Brain microvascular endothelial cell (primary cell): ENCODE data around the gene SPIRE1.
"Not testable (repeated sequence)": the region's sequence is repeated elsewhere in the genome, so short reads cannot be mapped to it uniquely, and the experiment has no call there.

Source experiments
- DNase-seq: peaks from one replicate; pipeline ENCODE4 v3.0.0-alpha.2; 2020
- H3K27ac ChIP-seq: fragments of 250-450 bp; sonication (Bioruptor Pico); 2 replicates; pipeline ENCODE4 v1.5.1; 2020; ENCODE audit warnings: mild to moderate bottlenecking, moderate library complexity
- H3K27me3 ChIP-seq: fragments of 250-450 bp; sonication (Bioruptor Pico); replicated peaks from 2 replicates; pipeline ENCODE4 v1.5.1; 2020; ENCODE audit warnings: mild to moderate bottlenecking
- H3K36me3 ChIP-seq: fragments of 250-450 bp; sonication (Bioruptor Pico); replicated peaks from 2 replicates; pipeline ENCODE4 v1.5.1; 2020; ENCODE audit warnings: mild to moderate bottlenecking
- H3K4me3 ChIP-seq: 2 replicates; pipeline ENCODE4 v1.5.1; 2011; ENCODE audit warnings: low read depth, mild to moderate bottlenecking, control low read depth, low read length, moderate library complexity
- in situ Hi-C: cut with HindIII; loops from 2 replicates; pipeline ENCODE4 v1.10.0; 2017; ENCODE audit warnings: low sequenced_read_pairs, low pct_ligation_motif_present
- TF ChIP-seq, protein P1 (sequence below): IDR thresholded peaks from 2 replicates; pipeline ENCODE4 v1.5.1; 2011; ENCODE audit warnings: low read depth, mild to moderate bottlenecking, moderate library complexity, low read length, control low read depth, inconsistent platforms; ENCODE audit errors: missing control alignments

Gene SPIRE1

DNA sequence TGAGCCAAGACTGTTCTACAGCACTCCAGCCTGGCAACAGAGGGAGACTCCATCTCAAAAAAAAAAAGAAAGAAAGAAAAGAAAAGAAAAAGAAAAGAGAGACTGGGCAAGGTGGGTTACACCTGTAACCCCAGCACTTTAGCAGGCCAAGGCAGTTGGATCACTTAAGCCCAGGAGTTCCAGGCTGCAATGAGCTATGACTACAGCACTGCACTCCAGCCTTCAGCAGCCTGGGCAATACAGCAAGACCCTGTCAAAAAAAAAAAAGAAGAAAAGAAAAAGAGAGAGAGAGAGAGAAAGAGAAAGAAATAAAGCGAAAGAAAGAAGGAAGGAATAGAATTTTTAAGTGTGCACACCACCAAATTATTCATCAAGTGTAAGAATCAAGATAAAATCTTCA is 2.9 kb downstream of the SPIRE1 start:
- TF ChIP-seq, protein P1, sequence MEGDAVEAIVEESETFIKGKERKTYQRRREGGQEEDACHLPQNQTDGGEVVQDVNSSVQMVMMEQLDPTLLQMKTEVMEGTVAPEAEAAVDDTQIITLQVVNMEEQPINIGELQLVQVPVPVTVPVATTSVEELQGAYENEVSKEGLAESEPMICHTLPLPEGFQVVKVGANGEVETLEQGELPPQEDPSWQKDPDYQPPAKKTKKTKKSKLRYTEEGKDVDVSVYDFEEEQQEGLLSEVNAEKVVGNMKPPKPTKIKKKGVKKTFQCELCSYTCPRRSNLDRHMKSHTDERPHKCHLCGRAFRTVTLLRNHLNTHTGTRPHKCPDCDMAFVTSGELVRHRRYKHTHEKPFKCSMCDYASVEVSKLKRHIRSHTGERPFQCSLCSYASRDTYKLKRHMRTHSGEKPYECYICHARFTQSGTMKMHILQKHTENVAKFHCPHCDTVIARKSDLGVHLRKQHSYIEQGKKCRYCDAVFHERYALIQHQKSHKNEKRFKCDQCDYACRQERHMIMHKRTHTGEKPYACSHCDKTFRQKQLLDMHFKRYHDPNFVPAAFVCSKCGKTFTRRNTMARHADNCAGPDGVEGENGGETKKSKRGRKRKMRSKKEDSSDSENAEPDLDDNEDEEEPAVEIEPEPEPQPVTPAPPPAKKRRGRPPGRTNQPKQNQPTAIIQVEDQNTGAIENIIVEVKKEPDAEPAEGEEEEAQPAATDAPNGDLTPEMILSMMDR = no peak
- no peak overlapping the region for H3K27ac ChIP-seq

DNA sequence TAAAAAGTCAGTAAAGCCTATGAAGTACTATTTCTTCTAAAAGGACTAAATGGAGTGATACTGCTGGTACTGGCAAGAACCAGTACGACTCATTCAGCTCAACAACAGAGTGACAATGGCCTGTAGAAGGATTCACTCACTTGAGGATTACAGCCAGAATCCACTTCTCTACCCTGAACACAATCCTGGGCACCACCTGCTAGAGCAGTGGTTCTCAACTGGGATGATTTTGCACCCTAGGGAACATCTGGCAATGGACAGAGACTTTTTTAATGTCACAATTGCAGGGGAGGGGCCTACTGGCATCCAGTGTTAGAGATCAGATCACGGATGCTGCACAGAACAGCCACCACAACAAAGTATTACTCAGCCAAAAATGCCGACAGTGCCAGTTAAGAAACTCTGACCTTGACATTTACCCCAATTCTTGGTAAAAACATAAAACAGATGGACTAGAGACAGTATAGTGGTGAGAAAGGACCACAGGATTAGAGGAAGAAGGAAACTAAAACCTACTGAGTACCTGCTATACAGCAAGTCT is 5.0 kb downstream of the SPIRE1 start:
- no peaks in the 10 kb centered on the region for H3K27me3 ChIP-seq
- H3K4me3 ChIP-seq = no peak overlapping the region
- in situ Hi-C loops = no loop called here
- H3K36me3 ChIP-seq = peaks cover 2% of the 10 kb centered on the region
- DNase-seq = no peak
- TF ChIP-seq, protein P1 = no peak
- no peak overlapping the region for H3K27ac ChIP-seq

More for the DNA sequence above, 2.9 kb downstream of the SPIRE1 start:
- Histone ChIP-seq H3K4me3 (no peak overlapping the region), H3K36me3 (no peaks in the 10 kb centered on the region), H3K27me3 (no peaks in the 10 kb centered on the region)
- DNase-seq = no peak
- in situ Hi-C loops = no loop called here

DNA sequence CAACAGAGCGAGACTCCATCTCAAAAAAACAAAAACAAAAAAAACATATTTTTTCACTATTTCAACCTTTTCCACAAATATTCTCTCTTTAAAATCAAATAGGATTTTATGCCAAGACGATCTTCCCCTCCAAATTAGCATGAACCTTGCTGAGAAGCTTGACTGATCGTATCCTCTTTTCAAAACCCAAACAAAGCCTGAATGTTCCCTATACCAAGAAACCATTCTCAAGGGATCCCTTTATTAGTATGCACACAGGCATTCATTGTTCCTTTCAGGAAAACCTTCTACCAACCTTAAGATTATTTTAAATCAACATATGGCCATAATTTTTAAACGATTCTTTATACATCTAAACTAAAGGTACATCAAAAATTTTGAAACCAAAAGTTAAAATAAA is 6.3 kb downstream of the SPIRE1 start:
- Histone ChIP-seq H3K27ac (no peak overlapping the region), H3K4me3 (no peak overlapping the region), H3K27me3 (no peaks in the 10 kb centered on the region), H3K36me3 (peaks cover 2% of the 10 kb centered on the region)
- no peak for DNase-seq
- in situ Hi-C loops = no loop called here
- TF ChIP-seq, protein P1 = no peak

DNA sequence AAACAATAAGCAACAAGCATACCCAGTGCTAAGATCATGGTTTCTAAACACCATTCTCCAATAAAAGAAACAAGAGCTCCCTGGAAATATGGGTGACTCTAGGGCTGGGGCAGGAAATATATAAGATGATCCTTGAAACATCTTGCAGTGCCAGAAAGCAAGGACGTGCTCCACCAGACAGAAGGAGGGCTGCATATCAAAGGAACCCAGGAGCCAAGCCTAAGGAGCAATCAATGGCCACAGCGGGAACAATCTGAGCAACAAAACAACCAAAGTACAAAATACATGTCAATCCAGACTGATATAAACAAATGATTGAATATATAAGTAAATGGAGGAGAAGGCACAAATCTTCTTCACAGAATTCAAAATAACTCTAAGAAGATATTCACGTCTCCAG is 10.1 kb downstream of the SPIRE1 start:
- no peaks in the 10 kb centered on the region for H3K27me3 ChIP-seq
- in situ Hi-C loops = no loop called here
- H3K36me3 ChIP-seq = peaks cover 2% of the 10 kb centered on the region
- TF ChIP-seq, protein P1 = no peak
- H3K4me3 ChIP-seq = no peak overlapping the region
- no peak for DNase-seq
- no peak overlapping the region for H3K27ac ChIP-seq

- peaks cover 2% of the 10 kb centered on the region for H3K36me3 ChIP-seq
- H3K4me3 ChIP-seq = no peak overlapping the region
- H3K27ac ChIP-seq = no peak overlapping the region
- in situ Hi-C loops = no loop called here
- H3K27me3 ChIP-seq = no peaks in the 10 kb centered on the region
- peak; percentile 7 for DNase-seq
- TF ChIP-seq, protein P1 = no peak
Measured at GRCh38 chr18:12645751-12646203, 12.1 kb downstream of the SPIRE1 start.

GRCh38 chr18:12645254-12645653 is 12.7 kb downstream of the SPIRE1 start:
- DNase-seq = no peak
- no peak overlapping the region for H3K4me3 ChIP-seq
- peaks cover 2% of the 10 kb centered on the region for H3K36me3 ChIP-seq
- H3K27ac ChIP-seq = no peak overlapping the region
- in situ Hi-C loops = no loop called here
- H3K27me3 ChIP-seq = no peaks in the 10 kb centered on the region
- TF ChIP-seq, protein P1 = no peak

- in situ Hi-C loops, DNase-seq, H3K27me3 ChIP-seq, H3K4me3 ChIP-seq, H3K36me3 ChIP-seq, H3K27ac ChIP-seq: not testable (repeated sequence)
Measured at GRCh38 chr18:12643756-12644155, 14.2 kb downstream of the SPIRE1 start.
